Thyroid gland (tissue), 4 donors: ENCODE measurements around the gene SMURF1. TPM values are rescaled to one million over a fixed set of nuclear protein-coding genes. Genes with fewer than 3 reads are reported as not detected.

ENCODE experiments used
- DNase-seq, 2 donors: peaks; one replicate each; pipeline ENCODE4 v3.0.0-alpha.2; 2019
- H3K27ac ChIP-seq, 3 donors: fragments of 200-600 bp; sonication (generic); 1 replicate in 2 of 3; 2 replicates in 1 of 3; pipeline ENCODE4 v1.5.1; 2016 to 2019; ENCODE audit warnings: mild to moderate bottlenecking in 1 of 3, moderate library complexity in 1 of 3
- H3K27me3 ChIP-seq: fragments of 200-600 bp; sonication (generic); one replicate; pipeline ENCODE4 v1.5.1; 2019
- H3K36me3 ChIP-seq, 2 donors: fragments of 200-600 bp; sonication (generic); one replicate each; pipeline ENCODE4 v1.5.1; 2016 to 2019
- H3K4me1 ChIP-seq, 2 donors: fragments of 200-600 bp; sonication (generic); one replicate each; pipeline ENCODE4 v1.5.1; 2017 to 2019
- H3K4me3 ChIP-seq, 3 donors: fragments of 200-600 bp; sonication (generic); replicated peaks in 1 of 3; 1 replicate in 2 of 3; 2 replicates in 1 of 3; pipeline ENCODE4 v1.5.1; 2016; ENCODE audit warnings: mild to moderate bottlenecking in 1 of 3
- H3K9me3 ChIP-seq: fragments of 200-600 bp; sonication (generic); one replicate; pipeline ENCODE4 v1.5.1; 2017
- POLR2A ChIP-seq, 2 donors: fragments of 450-650 bp; IDR thresholded peaks; one replicate each; pipeline ENCODE4 v1.6.1; 2017; ENCODE audit warnings: antibody characterized with exemption in 2 of 2, mild to moderate bottlenecking in 2 of 2, moderate library complexity in 1 of 2
- WGBS, 2 donors: methylation state at CpG; one replicate each; pipeline ENCODE4 v1.1.5; 2017; 5-methylcytosine and 5-hydroxymethylcytosine counted together
- intact Hi-C: fragments of 100-400 bp; cut with DNase I; formaldehyde crosslinking; loops from one replicate; pipeline ENCODE4 v1.15.1; 2023
- total RNA-seq, 4 donors: library from RNA; depleted of rRNA; stranded (reverse); fragments of >200 nt; gene quantifications; one replicate each; pipeline ENCODE4 v1.2.3, GENCODE V29; 2016
- TF ChIP-seq, protein P1 (sequence below), 6 experiments: fragments of 200-600 bp in 3 of 6; fragments of 450-650 bp in 3 of 6; sonication (generic) in 3 of 6; IDR thresholded peaks; one replicate each; pipeline ENCODE4 v1.5.1; 2016 to 2019; ENCODE audit warnings: antibody characterized with exemption in 6 of 6, mild to moderate bottlenecking in 2 of 6, inconsistent platforms in 1 of 6, moderate library complexity in 1 of 6

SMURF1 gene
- total RNA-seq, 4 donors from 2014 or later = 13.9 to 20.6 (median 16.7) TPM

DNA sequence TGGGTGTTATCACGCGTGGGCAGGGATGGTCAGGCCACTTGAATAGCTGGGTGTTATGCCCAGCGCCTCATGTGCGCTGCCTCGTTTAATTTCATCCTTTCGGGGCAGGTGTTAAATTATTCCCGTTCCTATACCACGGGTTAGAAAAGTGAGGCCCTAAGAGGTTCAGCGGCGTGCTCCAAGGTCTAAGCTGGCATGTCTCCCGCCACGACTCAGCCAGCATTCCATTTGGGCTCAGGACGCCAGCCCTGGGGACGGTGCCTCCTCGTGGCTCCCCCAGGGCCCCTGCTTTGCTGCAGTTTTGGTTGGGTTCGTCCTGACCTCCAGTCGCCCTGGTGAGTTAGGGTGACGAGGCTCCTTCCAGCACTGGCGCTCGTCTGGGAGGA is 141.1 kb downstream of the SMURF1 start:
- H3K36me3 ChIP-seq = peaks cover 31 to 56% of the 10 kb centered on the region in 2 donors
- intact Hi-C loops = no loop called here
- H3K4me1 ChIP-seq = peaks cover 3% of the 10 kb centered on the region in 2 donors
- WGBS, 2 donors = 92 to 94% methylated on average over 19 to 20 of the region's 20 CpGs
- H3K27me3 ChIP-seq = no peaks in the 10 kb centered on the region
- H3K4me3 ChIP-seq = no peak overlapping the region
- TF ChIP-seq, protein P1, sequence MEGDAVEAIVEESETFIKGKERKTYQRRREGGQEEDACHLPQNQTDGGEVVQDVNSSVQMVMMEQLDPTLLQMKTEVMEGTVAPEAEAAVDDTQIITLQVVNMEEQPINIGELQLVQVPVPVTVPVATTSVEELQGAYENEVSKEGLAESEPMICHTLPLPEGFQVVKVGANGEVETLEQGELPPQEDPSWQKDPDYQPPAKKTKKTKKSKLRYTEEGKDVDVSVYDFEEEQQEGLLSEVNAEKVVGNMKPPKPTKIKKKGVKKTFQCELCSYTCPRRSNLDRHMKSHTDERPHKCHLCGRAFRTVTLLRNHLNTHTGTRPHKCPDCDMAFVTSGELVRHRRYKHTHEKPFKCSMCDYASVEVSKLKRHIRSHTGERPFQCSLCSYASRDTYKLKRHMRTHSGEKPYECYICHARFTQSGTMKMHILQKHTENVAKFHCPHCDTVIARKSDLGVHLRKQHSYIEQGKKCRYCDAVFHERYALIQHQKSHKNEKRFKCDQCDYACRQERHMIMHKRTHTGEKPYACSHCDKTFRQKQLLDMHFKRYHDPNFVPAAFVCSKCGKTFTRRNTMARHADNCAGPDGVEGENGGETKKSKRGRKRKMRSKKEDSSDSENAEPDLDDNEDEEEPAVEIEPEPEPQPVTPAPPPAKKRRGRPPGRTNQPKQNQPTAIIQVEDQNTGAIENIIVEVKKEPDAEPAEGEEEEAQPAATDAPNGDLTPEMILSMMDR (IDR thresholded peaks at IDR 0.05) = no peak
- TF ChIP-seq POLR2A (IDR thresholded peaks at IDR 0.05) = no peak
- H3K27ac ChIP-seq = peak overlapping the region in 1 of 3 donors; percentile 62
- H3K9me3 ChIP-seq = no peaks in the 10 kb centered on the region
- DNase-seq = no peak

- peak overlapping the region in 1 of 3 donors; percentile 62 for H3K27ac ChIP-seq
- H3K27me3 ChIP-seq = no peaks in the 10 kb centered on the region
- H3K4me1 ChIP-seq = peaks cover 3% of the 10 kb centered on the region in 2 donors
- H3K36me3 ChIP-seq = peaks cover 31 to 54% of the 10 kb centered on the region in 2 donors
- intact Hi-C loops = no loop called here
- no peak for TF ChIP-seq POLR2A (IDR thresholded peaks at IDR 0.05)
- TF ChIP-seq, protein P1 (IDR thresholded peaks at IDR 0.05) = no peak
- no peak overlapping the region for H3K4me3 ChIP-seq
- peak in 1 of 2 donors; percentile 40 for DNase-seq
- 91 to 92% methylated on average over 12 of the region's 12 CpGs for WGBS, 2 donors
- H3K9me3 ChIP-seq = no peaks in the 10 kb centered on the region
These were observed 141.6 kb downstream of the SMURF1 start for GRCh38 chr7:99002148-99002826.

DNA sequence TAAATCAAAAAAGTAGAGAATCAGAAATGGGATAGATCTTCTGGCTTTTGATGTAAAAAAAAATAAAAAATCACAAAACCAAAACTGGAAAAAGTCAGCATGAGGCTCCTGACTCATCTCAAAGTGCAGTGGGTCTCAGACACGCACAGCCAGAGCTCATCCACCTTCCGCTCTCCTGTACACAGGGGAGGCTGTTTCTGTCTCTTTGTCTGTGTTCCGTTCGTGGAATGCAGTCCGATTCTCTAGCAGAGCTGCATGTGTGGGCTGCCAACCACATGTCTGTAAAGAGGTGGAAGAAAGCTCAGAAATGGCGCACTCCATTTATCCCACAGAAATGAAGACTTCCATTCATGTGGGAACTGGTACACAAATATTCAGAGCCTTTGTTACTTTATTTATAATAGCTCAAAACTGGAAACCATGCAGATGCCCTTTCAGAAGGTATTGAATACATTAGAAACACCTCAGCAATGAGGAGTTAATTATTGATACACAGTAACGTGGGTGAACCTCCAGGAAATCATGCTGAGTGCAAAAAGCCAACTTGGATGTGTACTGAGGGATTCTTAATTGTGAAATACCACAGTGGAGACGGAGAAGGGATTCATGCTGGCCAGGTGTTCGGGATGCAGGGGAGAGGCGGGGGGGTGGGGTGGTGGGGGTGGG is 142.3 kb downstream of the SMURF1 start:
- H3K27ac ChIP-seq = no peak overlapping the region
- WGBS, 2 donors = 94 to 96% methylated on average over 10 of the region's 10 CpGs
- intact Hi-C loops = no loop called here
- no peaks in the 10 kb centered on the region for H3K27me3 ChIP-seq
- H3K36me3 ChIP-seq = peaks cover 27 to 47% of the 10 kb centered on the region in 2 donors
- TF ChIP-seq POLR2A (IDR thresholded peaks at IDR 0.05) = no peak
- TF ChIP-seq, protein P1 (IDR thresholded peaks at IDR 0.05) = no peak
- no peaks in the 10 kb centered on the region for H3K9me3 ChIP-seq
- H3K4me3 ChIP-seq = no peak overlapping the region
- peaks cover 3% of the 10 kb centered on the region in 2 donors for H3K4me1 ChIP-seq
- no peak for DNase-seq

DNA sequence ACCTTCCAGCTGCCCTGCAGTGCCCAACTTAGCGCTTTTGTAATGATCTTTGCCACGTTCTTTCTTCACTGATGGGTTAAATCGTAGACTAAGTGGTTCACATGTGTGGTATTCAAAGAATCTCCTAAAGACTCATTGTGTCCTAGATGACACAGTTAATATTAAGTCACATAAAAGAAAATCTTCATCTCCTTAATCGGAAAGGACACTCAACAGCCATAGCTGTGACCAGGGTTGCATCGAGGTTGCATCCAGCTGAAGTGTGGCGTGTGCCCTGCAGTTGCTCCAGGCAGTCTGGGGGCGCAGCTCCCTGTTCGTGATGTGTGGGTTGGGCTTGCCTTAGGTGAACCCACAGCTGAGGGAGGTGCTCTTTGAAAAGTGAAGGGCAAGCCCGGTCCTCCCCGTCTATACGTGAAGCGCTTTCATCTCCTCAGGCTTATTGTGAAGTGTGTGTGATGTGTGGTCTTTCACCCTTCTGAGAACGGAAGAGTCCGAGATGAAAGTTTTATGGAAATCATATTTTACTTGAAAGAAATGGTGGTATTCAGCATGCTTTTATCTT is 142.9 kb downstream of the SMURF1 start:
- peaks cover 3% of the 10 kb centered on the region in 2 donors for H3K4me1 ChIP-seq
- no peaks in the 10 kb centered on the region for H3K27me3 ChIP-seq
- DNase-seq = no peak
- no peak overlapping the region for H3K27ac ChIP-seq
- intact Hi-C loops = no loop called here
- H3K36me3 ChIP-seq = peaks cover 22 to 41% of the 10 kb centered on the region in 2 donors
- WGBS, 2 donors = 96% methylated on average over 14 of the region's 14 CpGs
- H3K4me3 ChIP-seq = no peak overlapping the region
- H3K9me3 ChIP-seq = no peaks in the 10 kb centered on the region
- no peak for TF ChIP-seq POLR2A (IDR thresholded peaks at IDR 0.05)
- TF ChIP-seq, protein P1 (IDR thresholded peaks at IDR 0.05) = no peak
